GM12864 (cell line): ENCODE data around the gene SMYD3.

Source experiments
- DNase-seq: peaks from one replicate; pipeline ENCODE4 v3.0.0-alpha.2; 2011; ENCODE audit warnings: low read depth
- H3K4me3 ChIP-seq: 2 replicates; pipeline ENCODE4 v1.5.1; 2011; ENCODE audit warnings: mild to moderate bottlenecking, low read depth, low read length, control low read depth
- CTCF ChIP-seq: IDR thresholded peaks from 2 replicates; pipeline ENCODE4 v1.5.1; 2011; ENCODE audit warnings: low read depth, mild to moderate bottlenecking, moderate library complexity, low read length, control low read depth, inconsistent platforms; ENCODE audit errors: missing control alignments

The SMYD3 gene

GRCh38 chr1:246008363-246008831 is 498.7 kb downstream of the SMYD3 start:
- no peak overlapping the region for H3K4me3 ChIP-seq
- no peak for DNase-seq
- no peak for TF ChIP-seq CTCF

DNA sequence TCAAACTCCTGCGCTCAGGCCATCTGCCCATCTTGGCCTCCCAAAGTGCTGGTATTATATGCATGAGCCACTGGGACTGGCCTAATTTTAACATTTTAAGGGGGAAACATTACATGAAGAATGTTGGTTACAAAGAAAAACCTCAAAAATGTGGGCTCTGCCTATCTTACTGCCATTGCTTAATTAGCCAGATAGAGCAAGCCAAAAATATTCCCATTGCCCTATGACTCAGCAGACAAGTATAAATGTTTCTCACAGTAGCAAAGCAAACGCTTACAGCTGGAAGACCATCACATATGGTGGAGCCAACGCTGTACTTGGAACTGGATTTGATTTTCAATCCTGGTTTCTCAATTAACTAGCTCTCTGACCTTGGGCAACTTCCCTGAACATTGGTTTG is 502.0 kb downstream of the SMYD3 start:
- H3K4me3 ChIP-seq, result no peak overlapping the region
- no peak for TF ChIP-seq CTCF
- DNase-seq, result no peak

DNA sequence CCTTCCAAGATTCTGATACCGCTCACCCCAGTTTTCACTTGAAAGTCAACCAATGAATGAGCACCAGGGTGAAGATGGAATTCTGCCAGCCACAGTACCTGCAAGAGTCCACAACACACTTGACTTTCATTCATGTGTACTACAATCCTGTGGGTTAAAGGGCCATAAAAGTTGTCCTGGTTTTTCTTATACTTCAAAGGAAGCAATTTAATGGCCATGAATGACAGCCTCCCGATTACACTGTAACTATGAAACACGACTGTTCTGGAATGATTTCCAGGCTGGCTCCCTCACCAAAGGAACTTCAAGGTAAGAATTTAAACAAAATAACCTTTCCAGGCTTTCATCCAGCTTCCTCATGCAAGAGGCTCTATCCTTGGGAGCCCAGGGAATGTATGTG is 502.8 kb downstream of the SMYD3 start:
- H3K4me3 ChIP-seq, result no peak overlapping the region
- TF ChIP-seq CTCF, result no peak
- no peak for DNase-seq

GRCh38 chr1:246003442-246003730 is 503.7 kb downstream of the SMYD3 start:
- TF ChIP-seq CTCF, result no peak
- no peak overlapping the region for H3K4me3 ChIP-seq
- DNase-seq, result no peak

DNA sequence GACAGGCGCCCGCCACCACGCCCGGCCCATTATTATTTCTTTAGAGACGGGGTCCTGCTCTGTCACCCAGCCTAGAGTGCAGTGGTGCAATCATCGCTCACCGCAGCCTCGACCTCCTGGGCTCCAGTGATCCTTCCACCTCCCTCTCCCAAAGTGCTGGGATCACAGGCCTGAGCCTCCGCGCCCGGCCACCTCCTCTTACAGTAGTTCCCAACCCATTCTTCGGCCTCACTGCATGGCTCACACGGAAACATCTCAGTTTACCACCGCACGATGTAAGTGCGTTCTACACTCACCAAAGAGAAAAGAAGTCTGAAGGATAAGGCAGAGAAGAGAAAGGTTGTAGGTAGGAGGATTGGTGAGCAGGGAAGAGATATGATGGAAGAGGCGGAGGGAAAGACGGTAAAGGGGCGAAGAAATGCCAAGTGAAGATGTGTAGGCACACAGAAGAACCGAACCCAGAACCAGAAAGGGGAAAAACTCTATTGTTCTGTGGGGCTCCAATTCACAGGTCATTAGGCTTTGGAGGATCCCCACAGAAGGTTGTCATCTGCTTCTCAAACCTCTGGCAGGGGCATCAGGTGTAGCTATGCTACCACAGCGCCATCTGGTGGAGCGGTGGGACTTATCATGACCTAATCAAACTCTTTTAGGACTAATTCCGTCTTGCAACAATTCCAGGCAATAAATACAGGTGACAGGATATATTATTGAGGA is 504.2 kb downstream of the SMYD3 start:
- H3K4me3 ChIP-seq, result no peak overlapping the region
- DNase-seq, result peak; percentile 58
- TF ChIP-seq CTCF, result peak; percentile 81

- no peak for DNase-seq
- TF ChIP-seq CTCF, result no peak
Observed at GRCh38 chr1:246001837-246002230, 505.2 kb downstream of the SMYD3 start.

DNA sequence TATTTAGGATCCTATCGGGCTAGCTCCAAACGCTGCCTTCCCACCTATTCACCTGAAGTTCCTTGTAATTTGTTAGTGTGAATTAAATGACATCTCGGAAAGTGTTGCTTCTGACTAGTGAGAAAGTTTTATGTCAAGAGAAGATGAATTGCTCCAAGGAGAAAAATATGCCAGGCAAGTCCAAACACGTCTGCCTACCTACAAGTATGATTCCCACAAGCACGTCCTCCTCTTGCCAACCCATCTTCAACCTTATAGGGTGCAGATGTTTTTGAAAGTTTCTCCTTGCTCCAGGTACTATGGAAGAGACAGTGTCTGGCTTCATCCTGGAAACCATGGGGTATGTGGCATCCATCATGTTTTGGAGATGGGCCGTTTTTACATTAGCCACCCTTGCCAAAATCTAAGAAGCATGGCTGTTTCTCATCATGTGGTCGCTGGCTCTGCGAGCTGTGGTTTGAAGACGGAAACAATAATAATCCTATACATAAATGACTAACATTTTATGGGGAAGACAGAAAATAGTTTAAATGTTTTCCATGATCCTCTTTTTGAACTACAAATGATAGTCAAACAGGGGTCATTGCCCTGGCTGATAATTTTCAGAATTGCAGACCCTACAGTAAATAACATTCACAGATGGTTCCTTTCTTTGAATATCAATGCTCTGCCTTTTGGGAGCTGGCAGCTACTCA is 505.8 kb downstream of the SMYD3 start:
- H3K4me3 ChIP-seq, result no peak overlapping the region
- no peak for TF ChIP-seq CTCF
- DNase-seq, result no peak

More at GRCh38 chr1:246001837-246002230, 505.2 kb downstream of the SMYD3 start:
- no peak overlapping the region for H3K4me3 ChIP-seq
